Loucy (cell line): ENCODE results near the gene GIMAP8.
"Not testable (repeated sequence)": the region's sequence is repeated elsewhere in the genome, so short reads cannot be mapped to it uniquely, and the experiment has no call there.

Source experiments
- CTCF ChIP-seq: fragments of 200-600 bp; sonication (generic); conservative IDR thresholded peaks from 2 replicates; pipeline ENCODE4 v1.5.1; 2014; ENCODE audit warnings: mild to moderate bottlenecking, antibody characterized with exemption, low read length
- EZH2phosphoT487 ChIP-seq: fragments of 200-600 bp; IDR thresholded peaks from 2 replicates; pipeline ENCODE4 v1.6.1; 2018; ENCODE audit warnings: antibody characterized with exemption, mild to moderate bottlenecking, moderate library complexity, borderline replicate concordance

DNA sequence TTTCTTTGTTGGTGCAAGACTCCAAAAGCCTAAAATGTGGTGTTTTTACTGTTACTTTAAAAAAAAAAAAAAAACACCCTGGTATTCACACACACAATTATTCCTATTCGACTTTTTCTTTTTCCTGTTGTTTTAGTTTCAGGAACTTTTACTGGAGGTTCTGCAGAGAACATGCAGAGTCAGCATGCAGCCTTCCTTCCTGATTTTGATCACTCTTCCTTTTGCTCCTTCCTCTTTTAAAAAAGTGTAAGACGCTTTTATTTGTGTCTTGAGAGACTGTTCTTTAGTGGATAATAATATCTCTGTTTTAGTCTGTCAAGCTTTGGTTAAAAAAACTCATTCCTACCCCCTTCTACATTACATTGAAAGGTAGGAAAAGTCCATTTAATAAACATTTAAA is 33.1 kb downstream of the GIMAP8 start:
- TF ChIP-seq CTCF, EZH2phosphoT487: not testable (repeated sequence)
